WI38 (cell line): ENCODE measurements around the gene CD247.
A peak's percentile ranks its signal among the peaks of the same experiment; 100 is the strongest.
"Not testable (repeated sequence)": the region's sequence is repeated elsewhere in the genome, so short reads cannot be mapped to it uniquely, and the experiment has no call there.

Experiments
- H3K4me3 ChIP-seq: 2 replicates; pipeline ENCODE4 v1.5.1; 2011; ENCODE audit warnings: low read depth, mild to moderate bottlenecking, control low read depth, low read length
- CTCF ChIP-seq: IDR thresholded peaks from 2 replicates; pipeline ENCODE4 v1.5.1; 2012; ENCODE audit warnings: low read depth, mild to moderate bottlenecking, control low read depth, low read length

CD247 gene

GRCh38 chr1:167561753-167562152, 43.4 kb upstream of the CD247 start:
- no peak for TF ChIP-seq CTCF
- H3K4me3 ChIP-seq = no peak overlapping the region

- H3K4me3 ChIP-seq = no peak overlapping the region
- TF ChIP-seq CTCF = peak; percentile 65
Measured at GRCh38 chr1:167555971-167556714, 37.8 kb upstream of the CD247 start.

GRCh38 chr1:167555072-167555471, 36.7 kb upstream of the CD247 start:
- not testable (repeated sequence) for H3K4me3 ChIP-seq

- TF ChIP-seq CTCF = no peak
- H3K4me3 ChIP-seq = peak overlapping the region; percentile 46
Measured at GRCh38 chr1:167554028-167554779, 35.9 kb upstream of the CD247 start.

GRCh38 chr1:167553136-167554027, 35.1 kb upstream of the CD247 start, which contains the start of gene CREG1:
Gene CREG1, minus strand, starts transcription at chr1:167553762.
- H3K4me3 ChIP-seq = peak within 1 kb of the TSS; percentile 46
- no peak for TF ChIP-seq CTCF

GRCh38 chr1:167551362-167551761, 33.0 kb upstream of the CD247 start:
- TF ChIP-seq CTCF = no peak
- no peak overlapping the region for H3K4me3 ChIP-seq

- H3K4me3 ChIP-seq = no peak overlapping the region
- no peak for TF ChIP-seq CTCF
Measured at GRCh38 chr1:167548059-167548932, 30.0 kb upstream of the CD247 start.
